Measurements from ENCODE around the gene TXN. TPM values are rescaled to one million over a fixed set of nuclear protein-coding genes. Genes with fewer than 3 reads are reported as not detected.

TXN gene
- total RNA-seq, 1 experiment from 2014 or later: 446 TPM

- BruUV-seq (replicated peaks): no TSS peak
- peak; percentile 67 to 74 for DNase-seq
- intact Hi-C loops (cut with micrococcal nuclease; ENCODE audit: unreplicated experiment): loop anchor here (1.0 kb wide), 1 partner anchor 20 kb away; no protein-coding TSS in a partner anchor
- Mint-ChIP-seq H3K4me1 (ENCODE audit: low read depth, unreplicated experiment) (peaks cover 40% of the 10 kb centered on the region), H3K27me3 (ENCODE audit: insufficient read depth, unreplicated experiment) (no peaks in the 10 kb centered on the region), H3K27ac (ENCODE audit: unreplicated experiment) (peak overlapping the region; percentile 93), H3K9me3 (ENCODE audit: unreplicated experiment) (peaks cover 26% of the 10 kb centered on the region), H3K4me3 (ENCODE audit: unreplicated experiment) (peak overlapping the region; percentile 39), H3K36me3 (ENCODE audit: insufficient read depth, unreplicated experiment) (peaks cover 16% of the 10 kb centered on the region)
- ChIA-PET CTCF (interaction anchor here (0.6 to 1.7 kb wide), 2 partner anchors 31 to 75 kb away, joined by 3 to 8 read pairs; no protein-coding TSS in a partner anchor), POLR2A (interaction anchor here (1.1 kb wide), 1 partner anchor 42 kb away, joined by 20 read pairs; the partner anchor contains the start of gene TXN)
- no peak overlapping the region for H3K4me3 ChIP-seq (ENCODE audit: low read depth, low read length)
- no peak for TF ChIP-seq CTCF (IDR thresholded peaks at IDR 0.05; ENCODE audit: insufficient read depth in 1 of 2, low read depth in 1 of 2, low read length in 1 of 2, severe bottlenecking in 1 of 2, unreplicated experiment in 1 of 2)
- H3K27me3 ChIP-seq (replicated peaks; ENCODE audit: control insufficient read depth, insufficient read depth, low read length): no peaks in the 10 kb centered on the region
- no peaks in the 10 kb centered on the region for H3K36me3 ChIP-seq (ENCODE audit: control insufficient read depth, insufficient read depth, low read length)
- peaks cover 59% of the 10 kb centered on the region for H3K4me1 ChIP-seq
- 0 out of 2 replicates have a peak, but pooled peaks cover 8% of the 10 kb centered on the region for H3K9me3 ChIP-seq
These were observed 41.5 kb downstream of the TXN start for GRCh38 chr9:110214586-110215355.

GRCh38 chr9:110214090-110214489, 42.2 kb downstream of the TXN start:
- no TSS peak for BruUV-seq (replicated peaks)
- Mint-ChIP-seq H3K9me3 (ENCODE audit: unreplicated experiment) (peaks cover 32% of the 10 kb centered on the region), H3K4me3 (ENCODE audit: unreplicated experiment) (peak overlapping the region; percentile 39), H3K4me1 (ENCODE audit: low read depth, unreplicated experiment) (peaks cover 34% of the 10 kb centered on the region), H3K27me3 (ENCODE audit: insufficient read depth, unreplicated experiment) (no peaks in the 10 kb centered on the region), H3K27ac (ENCODE audit: unreplicated experiment) (peak overlapping the region; percentile 93), H3K36me3 (ENCODE audit: insufficient read depth, unreplicated experiment) (peaks cover 12% of the 10 kb centered on the region)
- intact Hi-C loops (cut with micrococcal nuclease; ENCODE audit: unreplicated experiment): no loop called here
- Histone ChIP-seq H3K36me3 (ENCODE audit: control insufficient read depth, insufficient read depth, low read length) (no peaks in the 10 kb centered on the region), H3K4me1 (peaks cover 57% of the 10 kb centered on the region), H3K27me3 (replicated peaks; ENCODE audit: control insufficient read depth, insufficient read depth, low read length) (no peaks in the 10 kb centered on the region), H3K4me3 (ENCODE audit: low read depth, low read length) (no peak overlapping the region), H3K9me3 (0 out of 2 replicates have a peak, but pooled peaks cover 8% of the 10 kb centered on the region)
- no peak for DNase-seq
- TF ChIP-seq CTCF (IDR thresholded peaks at IDR 0.05; ENCODE audit: insufficient read depth in 1 of 2, low read depth in 1 of 2, low read length in 1 of 2, severe bottlenecking in 1 of 2, unreplicated experiment in 1 of 2): no peak
- CTCF ChIA-PET: interaction anchor here (1.7 kb wide), 1 partner anchor 31 kb away, joined by 8 read pairs; no protein-coding TSS in a partner anchor
- POLR2A ChIA-PET: interaction anchor here (1.1 kb wide), 1 partner anchor 42 kb away, joined by 20 read pairs; the partner anchor contains the start of gene TXN

- H3K36me3 Mint-ChIP-seq (ENCODE audit: insufficient read depth, unreplicated experiment): peaks cover 12% of the 10 kb centered on the region
- no peaks in the 10 kb centered on the region for H3K27me3 Mint-ChIP-seq (ENCODE audit: insufficient read depth, unreplicated experiment)
- CTCF ChIA-PET: no interaction called here
- H3K9me3 Mint-ChIP-seq (ENCODE audit: unreplicated experiment): peaks cover 32% of the 10 kb centered on the region
- TF ChIP-seq CTCF (IDR thresholded peaks at IDR 0.05; ENCODE audit: insufficient read depth in 1 of 2, low read depth in 1 of 2, low read length in 1 of 2, severe bottlenecking in 1 of 2, unreplicated experiment in 1 of 2): no peak
- intact Hi-C loops (cut with micrococcal nuclease; ENCODE audit: unreplicated experiment): no loop called here
- H3K4me1 Mint-ChIP-seq (ENCODE audit: low read depth, unreplicated experiment): peaks cover 33% of the 10 kb centered on the region
- H3K4me1 ChIP-seq: peaks cover 54% of the 10 kb centered on the region
- peak overlapping the region; percentile 93 for H3K27ac Mint-ChIP-seq (ENCODE audit: unreplicated experiment)
- no peaks in the 10 kb centered on the region for H3K36me3 ChIP-seq (ENCODE audit: control insufficient read depth, insufficient read depth, low read length)
- H3K9me3 ChIP-seq: 0 out of 2 replicates have a peak, but pooled peaks cover 10% of the 10 kb centered on the region
- BruUV-seq (replicated peaks): no TSS peak
- POLR2A ChIA-PET: no interaction called here
- no peak for DNase-seq
- no peak overlapping the region for H3K4me3 Mint-ChIP-seq (ENCODE audit: unreplicated experiment)
- H3K27me3 ChIP-seq (replicated peaks; ENCODE audit: control insufficient read depth, insufficient read depth, low read length): no peaks in the 10 kb centered on the region
- no peak overlapping the region for H3K4me3 ChIP-seq (ENCODE audit: low read depth, low read length)
These were observed 42.8 kb downstream of the TXN start for GRCh38 chr9:110213413-110214044.

Measured in Caco-2 (cell line).